GM18502 (cell line): ENCODE measurements around the gene ANKRD18B.
"Not testable (repeated sequence)": the region's sequence is repeated elsewhere in the genome, so short reads cannot be mapped to it uniquely, and the experiment has no call there.

ENCODE experiments used
- ATAC-seq: cut with Tn5 transposase; IDR thresholded peaks from one replicate; pipeline ENCODE4 v1.9.1; 2021; ENCODE audit warnings: mild to moderate bottlenecking; ENCODE audit not compliant: unreplicated experiment, poor library complexity

The ANKRD18B gene

DNA sequence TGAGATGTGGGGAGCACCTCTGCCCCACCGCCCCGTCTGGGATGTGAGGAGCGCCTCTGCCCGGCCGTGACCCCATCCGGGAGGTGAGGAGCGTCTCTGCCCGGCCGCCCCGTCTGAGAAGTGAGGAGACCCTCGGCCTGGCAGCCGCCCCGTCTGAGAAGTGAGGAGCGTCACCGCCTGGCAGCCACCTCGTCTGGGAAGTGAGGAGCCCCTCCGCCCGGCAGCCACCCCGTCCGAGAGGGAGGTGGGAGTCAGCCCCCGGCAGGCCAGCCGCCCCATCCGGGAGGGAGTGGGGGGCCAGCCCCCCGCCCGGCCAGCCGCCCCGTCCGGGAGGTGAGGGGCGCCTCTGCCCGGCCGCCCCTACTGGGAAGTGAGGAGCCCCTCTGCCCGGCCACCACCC, 76.9 kb downstream of the ANKRD18B start:
- not testable (repeated sequence) for ATAC-seq

DNA sequence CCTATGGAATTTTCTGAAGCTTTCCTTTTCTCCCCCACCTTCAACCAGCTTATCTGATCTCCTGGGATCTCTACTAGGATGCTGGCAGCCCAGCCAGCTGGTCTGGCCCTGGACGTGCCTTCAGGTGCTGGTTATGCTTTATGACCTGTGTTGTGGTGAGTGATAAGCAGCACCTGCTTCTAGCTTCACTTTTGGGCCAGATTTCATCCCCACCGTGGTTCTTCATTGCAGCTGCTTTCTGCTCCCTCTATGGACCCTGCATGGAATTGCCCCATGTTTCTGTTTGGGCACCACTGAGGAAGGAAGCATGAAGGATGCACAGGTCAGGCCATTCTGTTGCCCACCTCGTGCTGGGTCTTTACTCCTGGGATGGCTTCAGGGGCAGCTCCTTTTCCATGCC, 80.2 kb downstream of the ANKRD18B start:
- not testable (repeated sequence) for ATAC-seq

DNA sequence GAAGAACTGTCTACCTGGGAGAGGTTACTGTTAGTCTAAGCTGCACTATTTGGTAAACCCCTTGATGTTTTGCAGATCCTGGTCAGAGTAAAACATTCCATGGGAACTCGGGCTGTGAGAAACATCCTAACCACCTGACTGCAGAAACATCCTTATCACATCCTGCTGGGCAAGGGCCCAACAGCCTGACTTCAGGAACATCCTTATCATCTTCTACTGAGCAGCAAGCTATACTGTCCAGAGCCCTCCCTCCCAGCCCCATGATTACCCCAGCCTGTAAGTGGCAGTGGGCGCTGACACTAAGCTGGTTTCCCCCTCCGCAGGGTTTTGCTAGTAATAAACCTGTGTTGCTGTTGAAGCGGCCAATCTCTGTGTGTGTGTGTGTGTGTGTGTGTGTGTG, 80.9 kb downstream of the ANKRD18B start:
- not testable (repeated sequence) for ATAC-seq

DNA sequence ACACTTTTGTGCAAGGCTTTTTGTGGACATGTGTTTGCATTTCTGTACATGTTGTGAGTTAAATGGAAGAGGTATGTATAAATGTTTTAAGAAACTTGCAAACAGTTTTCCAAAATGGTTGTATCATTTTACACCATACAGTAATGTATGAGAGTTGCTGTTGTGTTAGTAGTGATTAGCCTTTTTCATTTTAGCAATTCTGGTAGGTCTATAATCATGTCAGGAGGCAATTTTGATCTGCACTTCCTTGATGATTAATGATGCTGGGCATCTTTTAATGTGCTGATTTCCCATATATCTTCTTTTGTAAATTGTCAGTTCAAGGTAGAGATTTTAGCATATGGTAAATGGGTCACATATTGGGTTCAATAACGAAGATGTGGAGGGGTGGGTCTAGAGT, 87.3 kb downstream of the ANKRD18B start:
- no peak for ATAC-seq

DNA sequence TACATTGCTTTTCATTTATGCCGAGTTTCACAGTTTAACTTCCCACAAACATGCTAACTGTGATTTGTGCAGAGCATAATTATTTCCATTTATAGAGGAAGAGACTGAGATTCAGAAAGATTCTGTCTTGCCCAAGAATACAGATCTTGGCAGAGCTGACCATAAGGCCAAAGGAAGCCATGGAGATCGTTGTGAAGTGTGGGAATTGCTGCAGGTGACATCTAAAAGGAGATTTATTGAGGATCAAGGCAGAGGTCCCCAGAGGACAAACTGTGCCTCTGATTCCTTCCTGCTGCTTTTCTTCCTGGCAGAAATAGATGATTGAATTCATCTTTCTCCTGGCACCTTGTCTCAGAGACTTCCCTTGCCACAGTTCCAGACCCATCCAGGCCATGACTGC, 88.4 kb downstream of the ANKRD18B start:
- ATAC-seq, result not testable (repeated sequence)

DNA sequence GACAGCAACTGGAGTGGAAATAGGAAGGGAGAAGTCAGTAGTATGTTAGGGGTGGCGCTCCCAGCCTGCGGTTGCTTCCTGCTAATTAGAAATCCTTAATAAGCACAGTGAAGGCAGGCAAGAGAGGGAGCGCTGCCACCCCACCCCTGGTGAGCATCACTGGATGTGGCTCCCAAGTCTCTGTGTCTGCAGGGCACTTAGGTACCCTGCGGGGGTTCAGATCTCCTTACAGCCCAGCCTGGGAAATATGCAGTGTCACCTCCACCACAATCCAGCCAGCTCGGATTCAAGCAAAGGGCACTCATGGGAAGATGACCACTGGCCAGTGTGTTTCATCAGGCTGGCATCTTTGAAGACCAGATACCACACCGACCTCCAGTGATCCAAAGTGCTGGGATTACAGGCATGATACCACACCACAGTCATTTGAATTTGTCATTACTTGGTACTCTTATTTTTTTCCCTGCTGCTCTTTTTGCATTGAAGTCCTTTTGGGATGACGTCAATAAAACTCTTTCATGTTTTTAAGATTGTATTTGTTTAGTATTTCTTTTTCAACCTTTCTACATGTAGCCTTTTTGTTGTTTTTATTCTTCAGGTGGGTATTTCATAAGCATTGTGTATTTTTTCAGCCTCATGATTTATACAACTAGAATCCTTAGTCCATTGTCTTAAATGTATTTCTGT, 90.1 kb downstream of the ANKRD18B start:
- ATAC-seq, result no peak

DNA sequence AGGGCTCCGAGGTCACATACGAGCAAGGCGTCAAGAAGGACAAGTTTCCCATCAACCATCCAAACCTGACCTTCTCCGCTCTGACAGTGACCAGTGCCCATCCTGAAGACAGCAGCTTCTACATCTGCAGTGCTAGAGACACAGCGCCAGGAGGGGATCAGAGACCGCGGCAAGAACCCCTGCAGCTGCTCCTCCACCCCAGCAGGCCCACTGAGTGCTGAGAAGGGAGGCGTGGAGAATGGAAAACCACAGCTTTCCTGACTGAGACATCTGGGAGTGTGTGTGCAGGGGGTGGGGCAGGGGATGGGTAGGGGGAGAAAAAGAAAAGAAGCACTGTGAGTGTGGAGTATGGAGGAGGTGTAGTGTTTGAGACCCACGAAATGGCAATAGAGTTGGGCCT, 94.3 kb downstream of the ANKRD18B start:
- ATAC-seq, result not testable (repeated sequence)

DNA sequence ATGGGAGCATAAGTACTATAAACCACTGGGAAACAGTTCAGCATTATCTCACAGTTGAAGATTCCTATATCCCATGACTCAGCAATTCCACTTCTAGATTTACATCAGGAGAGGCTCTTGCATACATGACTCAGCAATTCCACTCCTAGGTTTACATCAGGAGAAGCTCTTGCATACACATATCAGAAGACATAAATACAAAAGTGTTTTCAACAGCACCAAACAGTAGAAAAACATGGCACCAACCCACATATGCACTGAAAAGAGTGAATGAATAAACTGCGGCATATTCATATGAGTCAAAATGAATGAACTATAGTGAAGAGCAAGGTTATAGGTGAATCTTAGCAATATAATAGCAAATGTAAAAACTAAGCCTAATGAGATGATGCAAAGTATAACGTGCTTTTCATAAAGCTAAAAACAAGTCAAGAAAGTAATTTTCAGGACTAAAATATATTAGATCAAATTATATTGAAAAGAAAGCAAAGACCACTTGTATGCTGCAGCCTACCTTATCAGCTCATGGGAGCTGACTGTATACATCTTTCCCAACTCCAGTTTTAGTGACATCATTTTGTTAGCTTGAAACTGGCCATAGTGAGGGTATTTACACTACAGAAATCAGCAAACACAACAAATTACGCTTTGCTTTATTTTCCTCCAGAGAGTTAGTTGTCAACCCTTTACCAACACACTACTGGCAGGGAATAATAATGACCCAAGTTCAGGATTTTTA, 95.8 kb downstream of the ANKRD18B start:
- ATAC-seq, result no peak

DNA sequence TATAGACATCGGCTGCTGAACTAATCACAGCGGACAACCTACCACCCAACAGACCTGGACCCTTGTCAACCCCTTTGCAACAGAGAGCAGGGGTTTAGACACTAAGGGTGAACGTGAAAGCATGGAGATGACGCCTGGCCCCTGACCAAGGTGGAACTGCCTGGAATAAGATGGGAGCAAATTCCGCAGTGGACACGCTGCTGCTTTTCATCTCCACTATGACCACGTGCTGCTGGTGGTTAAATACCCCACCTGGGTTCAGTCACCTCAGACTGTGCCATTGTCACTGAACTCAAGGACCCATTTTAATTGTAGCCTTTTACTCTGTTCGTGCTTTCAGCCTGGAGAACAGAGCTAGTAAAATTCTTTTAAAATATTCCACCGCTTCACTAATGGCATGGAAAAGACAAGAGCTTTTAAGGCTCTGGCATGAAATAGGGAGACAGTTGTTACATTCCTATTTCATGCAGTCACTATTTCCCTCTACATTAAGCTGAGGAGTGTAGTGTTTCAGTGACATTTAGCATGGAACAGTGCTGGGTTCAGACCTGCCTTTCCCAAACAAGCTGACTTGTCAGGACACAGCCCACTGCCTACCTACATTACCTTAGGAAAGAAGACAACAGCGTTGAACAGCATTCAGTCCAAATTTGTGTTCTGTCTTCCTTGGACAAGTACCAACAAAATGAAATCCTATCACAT, 96.8 kb downstream of the ANKRD18B start:
- ATAC-seq, result no peak
